Chondrocyte (in vitro differentiated cells): Measurements from ENCODE around the gene PTPN22. TPM values are rescaled to one million over a fixed set of nuclear protein-coding genes. Genes with fewer than 3 reads are reported as not detected.

Experiments used
- DNase-seq: peaks from one replicate; pipeline ENCODE4 v3.0.0; 2021; ENCODE audit warnings: mixed read lengths, low spot score
- H3K27ac Mint-ChIP-seq: one replicate; pipeline ENCODE4 v1.8.0; 2021; ENCODE audit warnings: mild to moderate bottlenecking, moderate library complexity, mixed read lengths; ENCODE audit not compliant: unreplicated experiment
- H3K27me3 Mint-ChIP-seq: 2 replicates; pipeline ENCODE4 v1.8.0; 2021; ENCODE audit warnings: low read depth, mixed read lengths
- H3K36me3 Mint-ChIP-seq: 2 replicates; pipeline ENCODE4 v1.8.0; 2021; ENCODE audit warnings: low read depth, mixed read lengths
- H3K4me1 Mint-ChIP-seq: 2 replicates; pipeline ENCODE4 v1.8.0; 2021; ENCODE audit warnings: low read depth, mild to moderate bottlenecking, mixed read lengths
- H3K4me3 Mint-ChIP-seq: one replicate; pipeline ENCODE4 v1.8.0; 2021; ENCODE audit warnings: mild to moderate bottlenecking, moderate library complexity, mixed read lengths; ENCODE audit not compliant: unreplicated experiment
- H3K9me3 Mint-ChIP-seq: 2 replicates; pipeline ENCODE4 v1.8.0; 2021; ENCODE audit warnings: low read depth, mixed read lengths
- CTCF ChIP-seq: fragments of 200-600 bp; sonication (generic); IDR thresholded peaks from 2 replicates; pipeline ENCODE4 v1.5.0; 2021; ENCODE audit warnings: antibody characterized with exemption, mild to moderate bottlenecking, moderate library complexity
- total RNA-seq: library from RNA; stranded (reverse); gene quantifications from 3 replicates; pipeline ENCODE4 v1.2.1, GENCODE V29; 2021

The PTPN22 gene
- total RNA-seq, 1 donor from 2014 or later = not detected

GRCh38 chr1:113886417-113887401 lies 15.2 kb upstream of the PTPN22 start:
- Mint-ChIP-seq H3K4me1 (peaks cover 6% of the 10 kb centered on the region), H3K9me3 (no peaks in the 10 kb centered on the region), H3K27ac (no peak overlapping the region), H3K27me3 (no peaks in the 10 kb centered on the region), H3K36me3 (no peaks in the 10 kb centered on the region), H3K4me3 (no peak overlapping the region)
- DNase-seq = no peak
- TF ChIP-seq CTCF = no peak

- H3K4me1 Mint-ChIP-seq = peaks cover 6% of the 10 kb centered on the region
Observed at GRCh38 chr1:113881661-113882060, 10.1 kb upstream of the PTPN22 start.

GRCh38 chr1:113879739-113880038 lies 8.2 kb upstream of the PTPN22 start:
- no peaks in the 10 kb centered on the region for H3K9me3 Mint-ChIP-seq
- H3K36me3 Mint-ChIP-seq = no peaks in the 10 kb centered on the region
- no peaks in the 10 kb centered on the region for H3K4me1 Mint-ChIP-seq
- no peaks in the 10 kb centered on the region for H3K27me3 Mint-ChIP-seq
- H3K27ac Mint-ChIP-seq = no peak overlapping the region
- H3K4me3 Mint-ChIP-seq = no peak overlapping the region
- no peak for DNase-seq
- TF ChIP-seq CTCF = no peak

More at GRCh38 chr1:113881661-113882060, 10.1 kb upstream of the PTPN22 start:
- no peak for DNase-seq
- Mint-ChIP-seq H3K27me3 (no peaks in the 10 kb centered on the region), H3K36me3 (no peaks in the 10 kb centered on the region), H3K9me3 (no peaks in the 10 kb centered on the region), H3K27ac (no peak overlapping the region), H3K4me3 (no peak overlapping the region)
- no peak for TF ChIP-seq CTCF

GRCh38 chr1:113876176-113876575 lies 4.7 kb upstream of the PTPN22 start:
- Mint-ChIP-seq H3K9me3 (no peaks in the 10 kb centered on the region), H3K4me3 (no peak overlapping the region), H3K4me1 (no peaks in the 10 kb centered on the region), H3K27me3 (no peaks in the 10 kb centered on the region), H3K36me3 (no peaks in the 10 kb centered on the region), H3K27ac (no peak overlapping the region)
- no peak for DNase-seq
- no peak for TF ChIP-seq CTCF

GRCh38 chr1:113875714-113876113 lies 4.2 kb upstream of the PTPN22 start:
- no peak for DNase-seq
- Mint-ChIP-seq H3K27me3 (no peaks in the 10 kb centered on the region), H3K36me3 (no peaks in the 10 kb centered on the region), H3K27ac (peak overlapping the region; percentile 7), H3K4me3 (no peak overlapping the region), H3K9me3 (no peaks in the 10 kb centered on the region), H3K4me1 (no peaks in the 10 kb centered on the region)
- no peak for TF ChIP-seq CTCF
